ENCODE results near the gene GPR68.

DNA sequence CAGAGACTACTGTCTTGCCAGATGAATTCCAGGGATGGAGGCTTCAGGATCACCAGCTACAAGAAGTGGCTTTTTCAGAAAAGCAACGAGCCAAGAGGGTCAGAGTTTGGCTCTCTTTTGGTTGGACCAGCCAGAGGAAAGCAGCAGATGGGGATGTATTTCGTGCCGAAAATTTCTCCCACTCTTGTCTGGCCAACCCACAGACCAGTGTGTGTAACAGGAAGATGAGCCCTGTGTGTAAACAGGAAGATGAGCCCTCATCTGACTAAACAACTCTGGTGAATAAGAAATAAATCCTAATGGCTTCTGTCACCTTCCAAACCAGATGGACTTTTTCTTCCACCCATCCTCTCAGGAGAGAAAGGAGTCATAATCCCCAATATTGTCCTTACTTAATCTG is 13.1 kb downstream of the GPR68 start:
- TF ChIP-seq, protein P1, sequence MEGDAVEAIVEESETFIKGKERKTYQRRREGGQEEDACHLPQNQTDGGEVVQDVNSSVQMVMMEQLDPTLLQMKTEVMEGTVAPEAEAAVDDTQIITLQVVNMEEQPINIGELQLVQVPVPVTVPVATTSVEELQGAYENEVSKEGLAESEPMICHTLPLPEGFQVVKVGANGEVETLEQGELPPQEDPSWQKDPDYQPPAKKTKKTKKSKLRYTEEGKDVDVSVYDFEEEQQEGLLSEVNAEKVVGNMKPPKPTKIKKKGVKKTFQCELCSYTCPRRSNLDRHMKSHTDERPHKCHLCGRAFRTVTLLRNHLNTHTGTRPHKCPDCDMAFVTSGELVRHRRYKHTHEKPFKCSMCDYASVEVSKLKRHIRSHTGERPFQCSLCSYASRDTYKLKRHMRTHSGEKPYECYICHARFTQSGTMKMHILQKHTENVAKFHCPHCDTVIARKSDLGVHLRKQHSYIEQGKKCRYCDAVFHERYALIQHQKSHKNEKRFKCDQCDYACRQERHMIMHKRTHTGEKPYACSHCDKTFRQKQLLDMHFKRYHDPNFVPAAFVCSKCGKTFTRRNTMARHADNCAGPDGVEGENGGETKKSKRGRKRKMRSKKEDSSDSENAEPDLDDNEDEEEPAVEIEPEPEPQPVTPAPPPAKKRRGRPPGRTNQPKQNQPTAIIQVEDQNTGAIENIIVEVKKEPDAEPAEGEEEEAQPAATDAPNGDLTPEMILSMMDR (IDR thresholded peaks at IDR 0.05) = no peak
- TF ChIP-seq POLR2A (IDR thresholded peaks at IDR 0.05) = no peak
